GM23248 (cell line): Measurements from ENCODE around the gene SPTBN4.

Source experiments
- EZH2 ChIP-seq: fragments of 200-600 bp; sonication (generic); IDR thresholded peaks from 2 replicates; pipeline ENCODE4 v1.6.1; 2018; ENCODE audit warnings: antibody characterized with exemption, mild to moderate bottlenecking; ENCODE audit not compliant: insufficient read depth, poor library complexity, severe bottlenecking
- EZH2phosphoT487 ChIP-seq: fragments of 200-600 bp; sonication (generic); IDR thresholded peaks from 2 replicates; pipeline ENCODE4 v1.6.1; 2018; ENCODE audit warnings: antibody characterized with exemption, moderate library complexity, mild to moderate bottlenecking, low read depth; ENCODE audit not compliant: insufficient read depth

- TF ChIP-seq EZH2 (no peak), EZH2phosphoT487 (no peak)
Observed at GRCh38 chr19:40446263-40446784, 20.5 kb upstream of the SPTBN4 start.
